Stimulated activated CD4-positive, alpha-beta T cell treated with anti-CD3 and anti-CD28 coated beads, Interleukin-1b, Interleukin-23, amount 100 ng/mL, for 4 hours (primary cell): Measurements from ENCODE around the gene SLF1.
"Not testable (repeated sequence)": the region's sequence is repeated elsewhere in the genome, so short reads cannot be mapped to it uniquely, and the experiment has no call there.

ENCODE experiments used
- DNase-seq, 2 donors: peaks; one replicate each; pipeline ENCODE4 v3.0.0-alpha.2; 2020; ENCODE audit warnings: low read depth in 2 of 2

The SLF1 gene

DNA sequence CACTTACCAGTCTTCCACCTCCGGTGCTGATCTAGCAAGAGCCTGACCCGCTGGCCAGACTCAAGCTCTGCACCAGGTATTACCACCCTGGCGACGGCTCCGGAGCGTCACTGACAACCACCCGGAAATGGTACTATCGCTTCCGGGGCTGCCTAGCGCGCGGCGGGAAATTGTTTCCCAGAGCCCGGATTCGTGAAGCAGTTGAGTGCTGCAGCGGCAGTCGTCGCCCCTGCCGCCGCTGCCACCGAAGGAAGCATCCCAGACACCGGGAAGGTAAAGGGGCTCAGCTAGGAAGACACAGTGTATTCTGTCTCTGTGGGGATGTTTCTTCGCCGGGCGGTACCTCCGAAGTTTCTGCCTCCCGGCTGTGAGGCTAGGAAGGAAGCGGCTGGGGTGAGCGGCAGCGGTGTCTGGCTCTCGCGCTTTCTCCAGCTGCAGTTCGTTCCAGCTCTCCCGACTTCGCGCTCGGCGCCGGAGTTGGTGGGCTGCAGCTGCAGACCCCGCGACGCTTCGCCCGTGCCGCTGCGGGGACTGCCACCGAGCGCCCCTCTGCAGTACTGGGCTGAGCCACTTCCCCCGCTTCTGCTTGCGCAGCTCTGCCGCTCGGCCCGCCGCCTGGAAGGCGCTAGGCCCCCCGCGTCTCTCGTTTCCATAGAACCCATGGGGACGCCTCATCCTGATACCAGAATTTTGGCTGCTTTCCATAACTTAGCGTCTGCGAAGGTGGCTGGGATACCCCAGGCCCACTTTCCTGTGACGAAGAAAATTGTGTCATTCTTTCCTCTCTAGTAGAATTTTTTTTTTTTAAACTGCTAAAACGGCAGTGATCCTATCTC, at the start of gene SLF1, which contains the start of gene KIAA0825:
Gene SLF1 (plus strand): TSS at position 177 of the 836 bp plus-strand sequence. CDS start 10,142 bp downstream, outside the sequence.
Gene KIAA0825 (minus strand): TSS at position 112 of the 836 bp plus-strand sequence. CDS start 81,478 bp downstream, outside the sequence.
- peak; percentile 72 to 75 for DNase-seq

DNA sequence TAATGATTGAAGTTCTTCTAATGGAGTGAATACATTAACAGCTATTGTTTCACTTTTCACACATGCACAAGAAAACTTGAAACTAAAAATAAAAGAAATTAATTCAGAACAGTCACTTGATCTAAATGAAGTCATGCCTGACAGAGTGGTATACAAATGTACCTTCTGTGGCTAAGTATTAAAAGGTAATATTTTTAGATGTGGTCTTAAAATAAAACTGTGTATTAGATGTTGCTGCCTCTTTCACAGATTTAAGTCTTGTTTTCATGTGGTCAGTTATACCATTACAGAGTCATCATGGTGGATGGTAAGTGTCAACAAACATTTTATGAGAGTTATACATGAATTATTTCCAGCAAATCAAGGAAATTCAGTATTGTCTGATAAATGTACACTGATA, 47.1 kb upstream of the SLF1 start:
- no peak for DNase-seq

DNA sequence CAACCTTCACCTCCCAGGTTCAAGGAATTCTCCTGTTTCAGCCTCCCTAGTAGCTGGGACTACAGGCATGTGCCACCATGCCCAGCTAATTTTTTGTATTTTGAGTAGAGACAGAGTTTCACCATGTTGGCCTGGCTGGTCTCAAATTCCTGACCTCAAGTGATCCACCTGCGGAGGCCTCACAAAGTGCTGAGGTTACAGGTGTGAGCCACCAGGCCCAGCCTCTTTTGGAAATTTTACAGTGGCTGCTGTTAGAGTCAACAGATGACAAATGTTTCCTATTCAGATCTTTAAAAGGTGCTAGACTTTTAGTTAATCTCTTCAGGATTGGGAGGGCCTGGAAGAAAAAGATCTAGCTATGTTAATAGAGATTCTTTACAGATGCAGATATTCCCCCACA, 45.1 kb upstream of the SLF1 start:
- not testable (repeated sequence) for DNase-seq

DNA sequence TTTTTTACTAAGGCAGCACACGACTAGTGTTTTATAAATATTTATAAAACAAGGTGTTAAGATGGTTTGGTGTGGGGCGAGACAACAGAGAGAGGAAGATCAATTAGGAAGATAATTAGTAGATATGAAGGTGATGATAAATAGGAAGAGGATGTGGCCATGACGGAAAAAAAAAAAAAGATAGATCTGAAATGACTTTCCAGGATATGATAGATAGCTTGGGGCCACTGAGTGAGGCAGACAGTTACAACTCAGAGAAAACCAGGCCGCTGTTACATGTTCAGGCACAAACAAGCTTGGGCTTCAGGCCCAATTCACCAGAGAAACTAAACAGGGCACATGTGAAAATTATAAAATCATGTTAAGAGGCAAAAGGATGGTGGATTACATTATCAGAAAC, 43.3 kb upstream of the SLF1 start:
- no peak for DNase-seq

DNA sequence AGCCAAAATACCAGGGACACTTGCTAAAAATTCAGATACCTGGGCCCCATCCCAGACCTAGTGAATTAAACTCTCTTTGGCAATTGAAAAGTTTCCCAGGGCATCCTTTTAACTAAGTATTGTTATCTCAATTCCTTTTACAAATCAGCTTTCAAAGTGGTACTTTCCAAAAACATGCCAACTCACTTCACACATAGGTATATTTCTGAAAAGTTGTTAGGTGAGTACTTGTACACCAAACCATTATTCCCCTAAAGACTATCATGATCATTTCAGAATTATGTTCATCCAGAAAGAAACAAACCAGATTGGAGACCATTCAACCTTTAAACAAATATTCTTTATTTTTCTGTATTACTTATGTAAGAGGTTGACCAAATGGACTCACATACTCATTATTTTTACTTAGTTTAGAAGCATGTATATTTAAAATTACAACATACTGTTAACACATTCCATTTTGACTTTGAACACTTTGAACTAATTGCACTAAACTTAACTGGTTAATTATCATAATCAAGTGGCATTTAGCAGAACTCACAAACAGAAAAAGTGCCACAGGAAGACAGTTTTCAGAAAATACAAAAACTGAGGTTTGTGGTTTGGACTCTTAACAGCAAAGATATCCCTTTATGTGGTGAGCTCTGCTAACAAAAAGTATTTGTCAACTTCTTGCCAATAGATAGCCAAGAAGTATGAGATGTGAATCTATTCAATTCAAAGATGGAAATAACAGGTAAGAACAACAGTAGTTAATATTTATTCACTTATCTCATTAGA, 40.8 kb upstream of the SLF1 start:
- no peak for DNase-seq

DNA sequence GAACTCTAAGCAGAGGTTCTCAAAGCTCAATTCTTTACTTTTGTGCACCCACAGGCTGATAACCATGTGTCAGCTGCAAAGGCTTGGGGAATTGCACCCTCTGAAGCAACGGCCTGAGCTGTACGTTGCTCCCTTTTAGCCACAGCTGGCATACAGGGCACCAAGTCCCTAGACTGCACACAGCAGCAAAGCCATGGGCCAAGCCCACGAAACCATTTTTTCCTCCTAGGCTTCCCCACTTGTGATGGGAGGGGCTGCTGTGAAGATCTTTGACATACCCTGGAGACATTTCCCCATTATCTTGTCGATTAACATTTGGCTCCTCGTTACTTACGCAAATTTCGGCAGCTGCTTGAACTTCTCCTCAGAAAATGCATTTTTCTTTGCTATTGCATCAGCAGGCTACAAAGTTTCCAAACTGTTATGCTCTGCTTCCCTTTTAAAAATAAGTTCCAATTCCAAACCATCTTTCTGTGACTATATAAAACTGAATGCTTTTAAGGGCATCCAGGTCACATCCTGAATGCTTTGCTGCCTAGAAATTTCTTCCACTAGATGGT, 23.1 kb upstream of the SLF1 start:
- DNase-seq, result no peak

DNA sequence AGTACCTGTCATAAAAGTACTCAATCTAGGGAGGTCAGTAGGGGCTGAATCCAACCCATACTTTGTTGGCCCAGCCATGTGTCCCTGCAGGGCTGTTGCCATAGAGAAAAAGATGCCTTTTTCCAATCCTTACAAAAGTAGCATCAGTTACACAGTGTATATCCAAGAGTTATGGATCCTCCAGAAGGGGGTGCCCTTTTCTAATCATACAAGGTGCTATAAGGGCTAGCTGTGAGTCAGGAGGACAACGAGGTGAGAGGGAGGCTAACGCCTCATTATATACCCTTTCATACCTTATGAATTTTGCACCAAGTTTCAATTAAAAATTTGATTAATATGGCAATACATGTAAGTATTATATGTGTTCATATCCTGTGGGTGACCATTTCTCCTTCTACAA, 4.9 kb upstream of the SLF1 start:
- DNase-seq, result no peak

DNA sequence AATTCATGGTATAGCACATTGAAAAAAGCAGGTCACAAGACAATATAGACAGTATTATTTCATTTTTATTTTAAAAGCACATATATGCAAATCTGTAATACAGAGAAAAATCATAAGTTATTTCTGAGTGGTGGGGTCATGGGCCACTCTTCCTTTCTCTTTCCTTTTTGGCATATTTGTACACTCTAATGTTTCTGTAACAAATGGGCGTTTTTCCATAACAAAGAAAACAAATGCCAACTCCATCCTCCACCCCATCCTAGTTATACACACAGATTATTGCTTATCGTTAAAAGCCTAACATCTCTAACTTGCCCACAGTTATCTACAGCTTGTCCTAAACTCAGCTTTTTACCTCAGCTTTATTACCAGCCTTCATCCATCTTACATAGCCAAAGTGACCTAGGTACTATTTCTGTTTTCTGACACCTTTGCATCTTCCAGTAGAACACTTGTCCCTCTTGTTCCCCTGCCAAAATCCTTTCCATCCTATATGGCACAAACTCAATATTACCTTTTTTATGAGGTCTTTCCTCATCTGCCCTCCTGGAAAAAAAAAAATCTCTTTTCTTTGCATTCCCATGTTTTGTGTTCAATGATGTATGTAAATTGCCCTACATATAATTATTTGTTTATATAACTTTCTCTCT, 4.2 kb upstream of the SLF1 start:
- no peak for DNase-seq

DNA sequence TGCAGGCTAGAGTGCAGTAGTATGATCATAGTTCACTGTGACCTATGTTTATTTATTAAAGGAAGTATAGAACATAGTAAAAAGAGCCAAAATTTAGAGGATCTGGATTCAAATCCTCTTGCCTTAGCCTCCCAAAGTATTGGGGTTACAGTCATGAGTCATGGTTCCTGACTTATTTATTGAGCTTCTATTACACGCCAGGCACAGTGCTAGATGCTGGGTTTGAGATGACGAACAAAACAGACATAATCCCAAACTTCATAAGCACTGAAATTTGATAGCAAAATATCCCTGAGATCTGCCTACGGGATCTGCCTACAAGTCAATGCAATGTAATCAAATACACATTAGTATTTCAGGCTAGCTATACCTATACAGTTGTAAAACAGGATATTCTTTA, 2.6 kb upstream of the SLF1 start:
- no peak for DNase-seq

DNA sequence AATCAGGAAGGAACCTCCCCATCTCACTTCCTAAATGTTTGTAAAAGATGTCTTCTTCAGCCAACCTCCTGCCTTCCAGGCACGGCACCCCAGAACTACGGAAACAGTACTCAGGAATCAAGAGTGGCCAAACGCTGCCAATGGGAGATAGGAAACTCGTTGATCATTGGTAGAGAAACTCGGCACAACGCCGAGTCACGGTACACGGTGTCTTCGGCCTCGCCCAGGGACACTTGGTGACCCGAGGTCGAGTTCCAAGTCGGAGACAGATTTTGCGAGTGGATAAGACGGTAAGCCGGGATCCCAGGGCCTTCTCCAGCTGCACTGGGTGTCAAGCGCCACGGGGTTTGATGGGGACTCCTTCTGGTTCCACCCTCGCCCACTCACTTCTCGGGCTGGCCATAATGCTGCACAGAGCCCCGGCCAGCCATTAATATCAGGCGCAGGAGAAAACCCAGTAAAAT, 408 bp upstream of the SLF1 start:
- no peak for DNase-seq

DNA sequence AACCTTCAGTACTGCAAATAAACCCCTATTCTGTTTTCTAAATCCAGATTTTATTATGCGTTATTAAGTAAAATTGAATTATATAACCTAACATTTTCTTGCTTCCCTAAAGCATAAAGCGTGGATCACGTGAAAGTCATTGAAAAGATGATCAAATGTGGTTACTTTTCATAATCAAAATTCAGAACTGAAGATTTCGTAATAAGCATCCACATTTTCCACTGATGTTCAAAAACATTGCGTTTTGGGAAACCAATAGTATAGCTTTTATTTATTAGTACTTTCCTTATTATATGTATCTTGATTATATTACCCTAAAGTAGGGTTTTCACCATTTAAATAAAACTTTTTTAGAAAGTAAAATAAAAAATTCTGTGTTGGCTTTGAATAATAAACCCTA, 1.8 kb downstream of the SLF1 start:
- DNase-seq, result no peak

DNA sequence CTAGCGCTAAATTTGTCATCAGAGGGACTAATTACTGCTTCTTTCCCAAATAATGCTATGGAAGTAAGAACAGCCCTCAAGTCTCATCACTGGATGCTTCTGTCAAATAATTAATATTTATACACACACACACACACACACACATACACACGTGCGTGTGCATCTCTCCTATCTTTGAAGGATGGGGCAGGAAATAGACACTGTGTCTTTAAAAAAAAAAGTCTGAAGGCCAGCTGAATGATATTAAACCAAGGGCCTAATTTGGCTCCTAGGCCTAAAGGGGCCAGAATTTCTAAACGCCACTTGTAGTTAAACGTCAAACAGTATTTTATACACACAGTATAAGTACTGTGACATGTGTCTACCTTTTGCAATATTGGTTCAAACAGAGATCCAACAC, 3.3 kb downstream of the SLF1 start:
- DNase-seq, result no peak

DNA sequence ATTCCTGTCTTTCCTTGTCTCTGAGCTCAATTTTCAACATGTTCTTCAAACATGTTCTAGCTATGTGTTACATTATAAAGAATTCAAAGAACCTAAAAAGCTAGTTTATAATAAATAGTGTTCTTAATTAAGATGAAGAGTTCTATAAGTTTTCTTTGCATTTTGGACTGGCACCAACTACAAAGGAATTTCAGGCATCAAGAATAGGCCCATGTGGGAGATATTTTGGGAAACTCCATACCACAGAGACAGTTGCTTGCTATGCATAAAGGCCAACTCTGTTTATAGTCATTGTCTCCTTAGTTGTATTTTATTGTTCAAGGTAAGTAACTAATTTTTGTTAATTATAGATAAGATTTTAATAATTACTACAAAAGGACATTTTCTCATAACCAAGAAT, 4.5 kb downstream of the SLF1 start:
- no peak for DNase-seq

DNA sequence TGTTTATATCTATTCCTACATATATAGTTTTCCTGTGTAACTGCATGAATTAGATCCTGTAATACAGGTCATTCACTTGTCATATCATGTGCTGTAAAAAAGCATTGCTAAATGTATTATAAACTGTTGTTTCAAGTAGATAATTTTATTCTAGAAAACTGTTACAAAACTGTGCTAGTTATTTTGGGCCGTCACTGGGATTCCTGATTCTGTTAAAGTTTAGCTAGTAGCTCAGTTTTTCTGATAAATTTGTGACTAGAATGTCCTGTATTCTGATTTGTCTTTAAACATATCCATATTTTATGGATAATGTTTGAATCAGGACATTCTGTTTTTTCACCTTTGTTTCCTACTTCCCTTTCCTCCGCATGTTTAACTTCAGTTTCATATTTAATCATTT, 5.4 kb downstream of the SLF1 start:
- no peak for DNase-seq

DNA sequence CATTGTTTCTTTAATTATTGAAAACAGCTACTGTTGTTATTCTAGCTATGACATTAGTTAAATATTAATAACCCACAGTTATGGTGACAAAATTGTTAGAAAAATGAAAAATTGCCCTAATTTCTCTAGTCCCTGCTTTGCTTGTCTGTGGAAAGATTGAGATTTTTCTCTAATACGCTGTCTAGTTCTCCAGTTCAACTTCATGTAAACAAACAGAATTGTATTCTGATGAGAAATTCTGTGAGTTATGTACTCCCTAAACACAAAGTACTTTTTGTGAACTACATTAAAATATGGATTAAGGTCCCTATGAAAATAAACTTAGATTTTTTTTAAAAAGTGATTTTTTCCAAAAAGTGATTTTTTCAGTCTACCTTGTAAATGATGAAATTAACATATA, 8.7 kb downstream of the SLF1 start:
- no peak for DNase-seq

DNA sequence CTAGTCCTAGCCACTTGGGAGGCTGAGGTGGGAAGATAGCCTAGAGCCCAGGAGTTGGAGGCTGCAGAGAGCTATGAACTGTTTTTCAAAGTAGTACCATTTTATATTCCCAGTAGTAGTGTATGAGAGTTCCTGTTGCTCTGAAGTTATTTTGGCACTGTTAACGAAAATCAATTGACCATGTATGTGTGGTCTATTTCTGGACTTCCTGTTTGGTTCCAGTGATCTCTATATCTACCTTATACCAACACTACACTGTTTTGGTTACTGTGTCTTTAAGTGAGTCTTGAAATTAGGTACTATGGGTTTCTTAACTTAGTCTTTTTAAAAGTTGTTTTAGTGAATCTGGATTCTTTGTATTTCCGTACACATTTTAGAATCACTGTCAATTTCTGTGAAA, 13.6 kb downstream of the SLF1 start:
- no peak for DNase-seq

DNA sequence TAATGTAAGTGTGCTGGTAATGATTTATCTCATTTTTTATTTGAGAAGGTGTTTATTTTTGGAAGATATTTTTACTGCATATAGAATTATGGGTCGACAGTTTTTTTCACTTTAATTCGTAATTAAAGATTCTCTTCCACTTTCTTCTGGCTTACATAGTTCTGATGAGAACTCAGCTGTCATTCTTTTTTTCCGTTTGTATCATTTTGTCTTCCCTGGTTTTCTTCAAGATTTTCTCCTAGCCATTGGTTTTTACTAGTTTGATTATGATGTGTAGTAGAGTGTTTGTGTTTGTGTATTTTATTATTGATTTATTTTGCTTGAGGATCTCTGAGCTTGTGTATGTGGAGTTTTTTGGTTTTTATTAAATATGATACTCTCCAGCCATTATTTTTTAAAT, 21.7 kb downstream of the SLF1 start:
- no peak for DNase-seq

DNA sequence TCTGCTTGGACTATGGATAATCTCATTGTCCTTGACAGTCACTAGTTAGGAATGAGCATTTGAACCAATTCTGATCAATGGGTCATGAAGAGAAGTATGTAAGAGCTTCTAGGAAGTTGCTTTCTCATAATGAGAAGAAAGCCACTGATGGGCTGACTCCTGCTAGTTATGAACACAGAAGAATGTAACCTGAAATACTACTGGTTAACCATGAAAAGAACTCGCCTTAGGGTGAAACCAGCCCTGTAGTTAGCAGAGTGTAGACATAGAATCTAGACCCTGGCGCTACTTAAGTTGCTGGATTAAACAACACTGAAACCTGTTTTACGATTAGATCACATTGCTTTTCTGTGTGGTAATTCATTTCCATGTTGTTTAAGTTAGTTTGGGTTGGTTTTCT, 26.6 kb downstream of the SLF1 start:
- no peak for DNase-seq

DNA sequence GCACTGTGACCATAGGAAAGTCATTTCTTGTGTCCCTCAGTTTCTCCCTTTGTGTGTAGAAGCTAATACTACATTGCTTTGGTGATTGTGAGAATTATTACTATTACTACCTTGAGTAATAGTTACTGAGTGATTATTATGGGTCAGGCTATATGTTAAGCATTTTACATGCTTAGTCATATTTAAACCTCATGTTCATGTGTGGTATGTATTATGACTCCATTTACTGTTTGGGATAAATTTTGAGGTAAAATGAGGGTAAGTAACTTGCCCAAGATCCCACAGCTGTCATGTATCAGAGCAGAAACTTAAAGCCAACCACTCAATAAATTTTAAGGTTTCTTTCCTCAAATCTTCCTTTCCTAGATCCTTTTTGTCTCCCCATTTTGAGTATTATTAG, 28.3 kb downstream of the SLF1 start:
- no peak for DNase-seq

DNA sequence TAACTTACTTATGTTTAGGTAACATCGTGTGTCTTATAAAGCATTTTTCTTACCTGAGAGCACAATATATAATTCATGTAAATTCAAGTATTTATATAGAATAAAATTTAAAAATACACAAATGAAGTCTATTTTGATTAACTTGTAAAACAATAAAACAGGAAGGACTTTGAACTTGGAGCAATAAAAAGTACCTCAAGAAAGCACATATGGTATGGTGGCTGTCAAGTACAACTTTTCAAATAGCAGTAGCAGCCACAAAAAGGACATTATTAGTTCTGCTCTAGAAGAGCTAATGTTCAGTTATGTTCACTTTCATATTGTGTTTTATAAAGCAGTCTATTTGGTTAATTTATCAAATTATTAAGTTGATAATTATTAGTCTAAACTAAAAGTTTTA, 31.4 kb downstream of the SLF1 start:
- no peak for DNase-seq

DNA sequence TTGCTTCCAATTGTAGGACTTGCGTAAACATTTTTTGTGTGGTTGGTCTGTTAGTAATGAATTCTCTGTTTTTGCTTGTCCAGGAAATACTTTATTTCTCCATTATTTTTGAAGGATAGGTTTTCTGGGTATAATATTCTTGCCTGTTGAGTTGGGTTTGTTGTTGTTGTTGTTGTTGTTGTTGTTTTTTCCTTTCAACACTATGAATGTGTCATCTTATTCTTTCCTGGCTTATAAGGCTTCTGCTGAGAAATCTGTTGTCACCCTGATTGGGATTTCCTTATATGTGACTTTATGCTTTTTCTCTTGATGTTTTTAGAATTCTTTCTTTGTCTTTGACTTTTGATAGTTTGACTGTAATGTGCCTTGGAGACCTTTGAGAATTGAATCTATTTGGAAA, 39.8 kb downstream of the SLF1 start:
- no peak for DNase-seq

DNA sequence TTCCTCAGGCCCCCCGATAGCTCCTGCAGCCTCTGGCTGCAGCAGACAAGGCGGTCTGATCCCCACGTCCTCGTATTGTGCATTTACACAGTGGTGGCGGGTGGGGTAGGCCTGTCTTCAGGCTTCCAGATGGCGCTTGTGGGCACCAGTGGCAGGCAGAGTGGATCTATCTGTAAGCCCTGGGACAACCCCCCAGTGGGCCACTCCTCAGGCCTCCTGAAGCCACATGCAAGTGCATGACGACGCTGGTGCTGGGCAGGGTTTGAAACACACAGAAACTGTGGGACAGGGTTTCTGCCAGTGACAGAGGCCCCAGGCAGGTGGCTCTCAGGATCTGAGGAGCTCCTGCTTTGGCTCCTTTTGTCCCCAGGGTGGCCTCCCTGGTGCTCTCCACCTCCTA, 42.0 kb downstream of the SLF1 start:
- no peak for DNase-seq
